OCI-LY7 (cell line): Measurements from ENCODE around the gene CAPN14. TPM values are rescaled to one million over a fixed set of nuclear protein-coding genes. Genes with fewer than 3 reads are reported as not detected.

Experiments
- BruUV-seq: library from RNA; stranded (reverse); fragments of 400-500 nt; replicated peaks from 2 replicates; lab custom pipeline; 2021; lab: Mats Ljungman, UMichigan
- CTCF ChIA-PET: fragments of 300-600 bp; sonication (Branson Sonifier 250); formaldehyde crosslinking; loops from one replicate; lab custom pipeline; 2022; ENCODE audit warnings: antibody characterized with exemption; ENCODE audit not compliant: unreplicated experiment; lab: Charles Lee
- POLR2A ChIA-PET: fragments of 300-600 bp; sonication (Branson Sonifier 250); formaldehyde crosslinking; loops from one replicate; lab custom pipeline; 2022; ENCODE audit warnings: antibody characterized with exemption; lab: Charles Lee
- DNase-seq: peaks from one replicate; pipeline ENCODE4 v3.0.0-alpha.2; 2015; ENCODE audit warnings: low spot score
- H2AFZ ChIP-seq: fragments of 200-600 bp; sonication (generic), shearing (Covaris generic); 2 replicates; pipeline ENCODE4 v1.6.1; 2014; ENCODE audit warnings: mild to moderate bottlenecking, antibody characterized with exemption, low read length, moderate library complexity
- H3K27ac ChIP-seq: fragments of 200-600 bp; sonication (generic); 2 replicates; pipeline ENCODE4 v1.5.1; 2014; ENCODE audit warnings: mixed run types, low read depth, mild to moderate bottlenecking, moderate library complexity, low read length, inconsistent platforms; ENCODE audit not compliant: poor library complexity, severe bottlenecking
- H3K36me3 ChIP-seq: fragments of 200-600 bp; sonication (generic); 2 replicates; pipeline ENCODE4 v1.6.1; 2014; ENCODE audit warnings: mild to moderate bottlenecking, antibody characterized with exemption, low read length, moderate library complexity, mixed read lengths; ENCODE audit not compliant: insufficient read depth
- H3K4me1 ChIP-seq: fragments of 200-600 bp; sonication (generic); 2 replicates; pipeline ENCODE4 v1.5.1; 2014; ENCODE audit warnings: mild to moderate bottlenecking, low read length; ENCODE audit not compliant: insufficient read depth, poor library complexity, severe bottlenecking
- H3K4me2 ChIP-seq: fragments of 200-600 bp; sonication (generic); 2 replicates; pipeline ENCODE4 v1.6.1; 2014; ENCODE audit warnings: mild to moderate bottlenecking, low read length
- H3K4me3 ChIP-seq: fragments of 200-600 bp; sonication (generic); 2 replicates; pipeline ENCODE4 v1.5.1; 2014; ENCODE audit warnings: mild to moderate bottlenecking, low read depth, low read length; ENCODE audit not compliant: poor library complexity, severe bottlenecking
- H3K79me2 ChIP-seq: fragments of 200-600 bp; sonication (generic); 2 replicates; pipeline ENCODE4 v1.6.1; 2016; ENCODE audit warnings: low read depth, mild to moderate bottlenecking, low read length, moderate library complexity, mixed read lengths; ENCODE audit not compliant: insufficient read depth
- H3K9me2 ChIP-seq: fragments of 200-600 bp; sonication (generic); 2 replicates; pipeline ENCODE4 v1.6.1; 2016; ENCODE audit warnings: mild to moderate bottlenecking, low read length, mixed read lengths; ENCODE audit not compliant: insufficient read depth
- H3K9me3 ChIP-seq: fragments of 200-600 bp; sonication (generic); 2 replicates; pipeline ENCODE4 v1.6.1; 2014; ENCODE audit warnings: mild to moderate bottlenecking, mixed run types, low read length, mixed read lengths
- H4K20me1 ChIP-seq: fragments of 200-600 bp; sonication (generic); 2 replicates; pipeline ENCODE4 v1.6.1; 2014; ENCODE audit warnings: mild to moderate bottlenecking, antibody characterized with exemption, low read length, moderate library complexity, mixed read lengths; ENCODE audit not compliant: insufficient read depth
- EZH2phosphoT487 ChIP-seq: fragments of 200-600 bp; sonication (generic); IDR thresholded peaks from 2 replicates; pipeline ENCODE4 v1.6.1; 2018; ENCODE audit warnings: low read depth, borderline replicate concordance, mild to moderate bottlenecking, mixed run types, antibody characterized with exemption, low read length, moderate library complexity, mixed read lengths
- intact Hi-C: fragments of 100-400 bp; cut with micrococcal nuclease; formaldehyde crosslinking; loops from one replicate; pipeline ENCODE4 v1.10.0; 2022; ENCODE audit not compliant: unreplicated experiment
- total RNA-seq, 2 experiments: library from RNA; depleted of rRNA in 1 of 2; stranded (reverse); fragments of >200 nt in 1 of 2; shearing (Covaris generic) in 1 of 2; gene quantifications; 2 replicates each; pipeline ENCODE4 v1.2.3, GENCODE V29; 2014 to 2022
- TF ChIP-seq, protein P1 (sequence below): fragments of 200-600 bp; sonication (generic); conservative IDR thresholded peaks from 2 replicates; pipeline ENCODE4 v1.5.1; 2014; ENCODE audit warnings: mild to moderate bottlenecking, antibody characterized with exemption, low read length, moderate library complexity, mixed read lengths

The CAPN14 gene
- total RNA-seq, 2 experiments from 2014 or later: 1.4 to 4.0 TPM

DNA sequence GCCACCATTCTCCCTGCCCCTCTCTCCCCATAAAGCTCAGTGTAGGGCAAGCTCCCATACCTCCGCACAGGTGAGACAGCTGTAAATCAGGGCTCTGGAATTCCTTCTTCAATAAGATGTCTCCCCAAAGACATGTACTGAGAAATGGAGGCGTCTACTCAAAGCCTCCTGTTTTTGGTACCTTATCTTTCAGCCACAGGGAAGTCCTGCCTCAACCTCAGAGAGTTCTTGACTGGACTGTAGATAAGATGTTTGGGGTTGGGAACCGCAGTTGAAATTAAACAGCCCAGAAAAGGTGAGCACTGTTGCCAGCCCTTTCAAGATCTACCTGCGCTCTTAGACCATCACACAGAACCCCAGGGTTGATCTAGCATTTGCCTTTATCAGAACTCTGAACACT lies 77.6 kb downstream of the CAPN14 start:
- H3K9me2 ChIP-seq: no peaks in the 10 kb centered on the region
- no peak overlapping the region for H2AFZ ChIP-seq
- no peak overlapping the region for H3K27ac ChIP-seq
- H4K20me1 ChIP-seq: peaks cover 8% of the 10 kb centered on the region; the same call in 1 of the 2 replicates
- intact Hi-C loops: loop anchor here (2.0 kb wide), 2 partner anchors 123 to 425 kb away; no protein-coding TSS in a partner anchor
- no TSS peak for BruUV-seq
- peaks cover 4% of the 10 kb centered on the region for H3K36me3 ChIP-seq
- H3K4me1 ChIP-seq: peaks cover 30% of the 10 kb centered on the region
- no peak for DNase-seq
- H3K4me2 ChIP-seq: no peak overlapping the region
- POLR2A ChIA-PET: no interaction called here
- no peak overlapping the region for H3K4me3 ChIP-seq
- peaks cover 27% of the 10 kb centered on the region; the same call in 1 of the 2 replicates for H3K79me2 ChIP-seq
- CTCF ChIA-PET: no interaction called here
- H3K9me3 ChIP-seq: no peaks in the 10 kb centered on the region
- TF ChIP-seq EZH2phosphoT487: no peak
- TF ChIP-seq, protein P1, sequence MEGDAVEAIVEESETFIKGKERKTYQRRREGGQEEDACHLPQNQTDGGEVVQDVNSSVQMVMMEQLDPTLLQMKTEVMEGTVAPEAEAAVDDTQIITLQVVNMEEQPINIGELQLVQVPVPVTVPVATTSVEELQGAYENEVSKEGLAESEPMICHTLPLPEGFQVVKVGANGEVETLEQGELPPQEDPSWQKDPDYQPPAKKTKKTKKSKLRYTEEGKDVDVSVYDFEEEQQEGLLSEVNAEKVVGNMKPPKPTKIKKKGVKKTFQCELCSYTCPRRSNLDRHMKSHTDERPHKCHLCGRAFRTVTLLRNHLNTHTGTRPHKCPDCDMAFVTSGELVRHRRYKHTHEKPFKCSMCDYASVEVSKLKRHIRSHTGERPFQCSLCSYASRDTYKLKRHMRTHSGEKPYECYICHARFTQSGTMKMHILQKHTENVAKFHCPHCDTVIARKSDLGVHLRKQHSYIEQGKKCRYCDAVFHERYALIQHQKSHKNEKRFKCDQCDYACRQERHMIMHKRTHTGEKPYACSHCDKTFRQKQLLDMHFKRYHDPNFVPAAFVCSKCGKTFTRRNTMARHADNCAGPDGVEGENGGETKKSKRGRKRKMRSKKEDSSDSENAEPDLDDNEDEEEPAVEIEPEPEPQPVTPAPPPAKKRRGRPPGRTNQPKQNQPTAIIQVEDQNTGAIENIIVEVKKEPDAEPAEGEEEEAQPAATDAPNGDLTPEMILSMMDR: no peak

DNA sequence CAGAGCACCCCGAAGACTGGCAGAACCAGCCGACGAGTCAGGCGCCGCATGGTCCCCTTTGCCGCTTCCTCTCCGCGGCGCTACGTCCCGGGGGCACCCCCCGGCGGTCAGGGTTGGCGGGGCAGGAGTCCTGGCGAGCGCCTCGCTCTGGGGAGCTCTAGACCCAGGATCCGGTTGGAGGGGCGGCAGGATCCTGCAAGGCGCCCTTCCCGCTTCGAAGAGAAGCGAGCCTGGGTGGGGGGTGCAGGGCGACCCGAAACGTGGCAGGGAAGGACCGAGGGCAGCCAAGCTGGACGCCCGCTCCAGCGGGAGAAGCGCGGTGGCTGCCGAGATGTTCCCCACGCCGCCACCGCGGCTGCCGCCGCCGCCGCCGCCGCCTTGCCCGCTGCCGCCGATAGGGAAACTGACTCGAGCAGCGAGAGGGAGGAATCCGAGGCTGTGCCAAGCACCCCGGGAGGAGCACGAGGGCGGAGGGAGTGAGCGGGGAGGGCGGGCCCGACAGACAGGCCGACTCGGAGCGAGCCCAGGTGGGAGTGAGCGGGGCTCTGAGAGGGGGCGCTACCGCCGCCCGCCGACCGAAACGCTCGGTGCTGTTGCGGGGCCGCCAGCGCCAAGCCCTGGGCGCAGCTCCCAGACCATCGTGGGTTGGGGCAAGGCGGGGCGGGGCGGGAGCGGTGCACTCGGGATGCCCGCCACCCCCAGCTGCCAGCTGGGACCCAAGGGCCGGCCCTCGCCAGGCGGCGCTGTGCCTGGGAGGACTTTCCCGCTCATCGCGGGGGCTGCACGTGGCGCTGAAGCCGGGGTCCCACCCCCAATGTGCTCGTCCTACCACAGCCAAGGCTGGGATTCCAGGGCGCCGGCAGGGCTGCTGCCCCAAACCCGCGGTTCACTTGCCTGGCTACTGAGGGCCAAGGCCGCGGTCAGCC lies 79.0 kb downstream of the CAPN14 start, which contains the start of gene GALNT14:
GALNT14 (minus strand) TSS at position 404 of the 926 bp plus-strand sequence; CDS start at position 50, 354 bp downstream.
- no TSS peak for BruUV-seq
- peaks cover 8% of the 10 kb centered on the region; the same call in 1 of the 2 replicates for H4K20me1 ChIP-seq
- peaks cover 4% of the 10 kb centered on the region for H3K36me3 ChIP-seq
- no peaks in the 10 kb centered on the region for H3K9me2 ChIP-seq
- peaks cover 40% of the 10 kb centered on the region for H3K79me2 ChIP-seq
- H2AFZ ChIP-seq: peak within 1 kb of the TSS; percentile 93
- CTCF ChIA-PET: interaction anchor here (0.6 to 0.7 kb wide), 4 partner anchors 19 to 277 kb away, joined by 3 to 19 read pairs (median 4); no protein-coding TSS in a partner anchor
- H3K4me1 ChIP-seq: peaks cover 30% of the 10 kb centered on the region
- TF ChIP-seq, protein P1: peak; percentile 75
- TF ChIP-seq EZH2phosphoT487: no peak
- H3K4me2 ChIP-seq: peak within 1 kb of the TSS; percentile 88
- H3K27ac ChIP-seq: peak within 1 kb of the TSS; percentile 30
- POLR2A ChIA-PET: interaction anchor here (0.7 to 1.1 kb wide), 2 partner anchors 117 to 168 kb away, joined by 4 read pairs; no protein-coding TSS in a partner anchor
- H3K4me3 ChIP-seq: peak within 1 kb of the TSS; percentile 80
- intact Hi-C loops: loop anchor here (1.0 to 2.0 kb wide), 4 partner anchors 32 to 423 kb away; no protein-coding TSS in a partner anchor
- peak; percentile 87 for DNase-seq
- H3K9me3 ChIP-seq: no peaks in the 10 kb centered on the region
